Uterus (tissue), 4 donors: ENCODE measurements around the gene TRIOBP. TPM values are rescaled to one million over a fixed set of nuclear protein-coding genes. Genes with fewer than 3 reads are reported as not detected.

Source experiments
- DNase-seq, 2 donors: peaks; one replicate each; pipeline ENCODE4 v3.0.0-alpha.2; 2019 to 2020
- H3K27ac ChIP-seq, 2 donors: fragments of 200-600 bp; sonication (generic); 1 replicate in 1 of 2; 2 replicates in 1 of 2; pipeline ENCODE4 v1.5.1; 2016 to 2018
- H3K27me3 ChIP-seq, 2 donors: fragments of 200-600 bp; sonication (generic); one replicate each; pipeline ENCODE4 v1.5.1; 2018 to 2019; ENCODE audit warnings: control low read depth in 1 of 2
- H3K36me3 ChIP-seq, 2 donors: fragments of 200-600 bp; sonication (generic); one replicate each; pipeline ENCODE4 v1.5.1; 2019; ENCODE audit warnings: control low read depth in 1 of 2
- H3K4me1 ChIP-seq, 2 donors: fragments of 200-600 bp; sonication (generic); one replicate each; pipeline ENCODE4 v1.5.1; 2018 to 2019; ENCODE audit warnings: control low read depth in 1 of 2
- H3K4me3 ChIP-seq, 2 donors: fragments of 200-600 bp; sonication (generic); 1 replicate in 1 of 2; 2 replicates in 1 of 2; pipeline ENCODE4 v1.5.1; 2018 to 2019; ENCODE audit warnings: mild to moderate bottlenecking in 1 of 2
- H3K9me3 ChIP-seq, 2 donors: fragments of 200-600 bp; sonication (generic); one replicate each; pipeline ENCODE4 v1.5.1; 2019; ENCODE audit warnings: control low read depth in 1 of 2
- POLR2A ChIP-seq, 2 donors: fragments of 450-650 bp; IDR thresholded peaks; one replicate each; pipeline ENCODE4 v1.6.1; 2016; ENCODE audit warnings: antibody characterized with exemption in 2 of 2, mild to moderate bottlenecking in 1 of 2, moderate library complexity in 1 of 2
- intact Hi-C: fragments of 100-400 bp; cut with DNase I; formaldehyde crosslinking; loops from one replicate; pipeline ENCODE4 v1.15.1; 2023; ENCODE audit warnings: low total_unique reads
- total RNA-seq, 4 donors: library from RNA; depleted of rRNA in 3 of 4; stranded (reverse); fragments of >200 nt in 3 of 4; gene quantifications; one replicate each; pipeline versions ENCODE4 v1.1.0 to v1.2.4, GENCODE V29; 2014 to 2023
- TF ChIP-seq, protein P1 (sequence below), 4 experiments: fragments of 200-600 bp in 2 of 4; fragments of 450-650 bp in 2 of 4; sonication (generic) in 2 of 4; IDR thresholded peaks; one replicate each; pipeline ENCODE4 v1.5.1; 2016 to 2019; ENCODE audit warnings: antibody characterized with exemption in 4 of 4, mild to moderate bottlenecking in 2 of 4, moderate library complexity in 1 of 4
- donor health status: DM: yes; HTN: yes; CAD: no.

Gene TRIOBP
- total RNA-seq, 4 donors from 2014 or later = 56.2 to 177 (median 127) TPM

DNA sequence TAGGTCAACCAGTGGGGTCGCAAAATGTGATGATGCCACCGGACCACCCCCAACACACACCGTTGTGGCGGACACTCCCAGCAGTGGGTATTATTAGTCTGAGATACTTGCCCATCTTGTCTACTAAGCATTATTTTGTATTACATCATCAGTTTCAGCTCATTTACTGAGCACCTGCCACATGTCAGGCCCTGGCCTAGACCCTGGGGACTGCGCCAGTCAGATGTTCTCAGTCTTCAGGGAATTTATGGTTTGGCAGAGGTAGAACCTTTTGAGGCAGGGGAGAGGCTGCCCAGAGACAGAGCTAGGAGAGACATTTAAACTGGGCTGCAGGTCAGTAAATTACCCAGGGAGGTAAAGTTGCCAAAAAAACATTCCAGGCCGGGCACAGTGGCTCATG is 67.8 kb downstream of the TRIOBP start:
- Histone ChIP-seq H3K27ac (peak overlapping the region in 1 of 2 donors; percentile 25), H3K4me1 (no peaks in the 10 kb centered on the region), H3K4me3 (no peak overlapping the region), H3K36me3 (no peaks in the 10 kb centered on the region), H3K9me3 (no peaks in the 10 kb centered on the region), H3K27me3 (no peaks in the 10 kb centered on the region)
- DNase-seq = peak in 1 of 2 donors; percentile 60
- intact Hi-C loops = no loop called here
- TF ChIP-seq, protein P1, sequence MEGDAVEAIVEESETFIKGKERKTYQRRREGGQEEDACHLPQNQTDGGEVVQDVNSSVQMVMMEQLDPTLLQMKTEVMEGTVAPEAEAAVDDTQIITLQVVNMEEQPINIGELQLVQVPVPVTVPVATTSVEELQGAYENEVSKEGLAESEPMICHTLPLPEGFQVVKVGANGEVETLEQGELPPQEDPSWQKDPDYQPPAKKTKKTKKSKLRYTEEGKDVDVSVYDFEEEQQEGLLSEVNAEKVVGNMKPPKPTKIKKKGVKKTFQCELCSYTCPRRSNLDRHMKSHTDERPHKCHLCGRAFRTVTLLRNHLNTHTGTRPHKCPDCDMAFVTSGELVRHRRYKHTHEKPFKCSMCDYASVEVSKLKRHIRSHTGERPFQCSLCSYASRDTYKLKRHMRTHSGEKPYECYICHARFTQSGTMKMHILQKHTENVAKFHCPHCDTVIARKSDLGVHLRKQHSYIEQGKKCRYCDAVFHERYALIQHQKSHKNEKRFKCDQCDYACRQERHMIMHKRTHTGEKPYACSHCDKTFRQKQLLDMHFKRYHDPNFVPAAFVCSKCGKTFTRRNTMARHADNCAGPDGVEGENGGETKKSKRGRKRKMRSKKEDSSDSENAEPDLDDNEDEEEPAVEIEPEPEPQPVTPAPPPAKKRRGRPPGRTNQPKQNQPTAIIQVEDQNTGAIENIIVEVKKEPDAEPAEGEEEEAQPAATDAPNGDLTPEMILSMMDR (IDR thresholded peaks at IDR 0.05) = no peak
- no peak for TF ChIP-seq POLR2A (IDR thresholded peaks at IDR 0.05)

DNA sequence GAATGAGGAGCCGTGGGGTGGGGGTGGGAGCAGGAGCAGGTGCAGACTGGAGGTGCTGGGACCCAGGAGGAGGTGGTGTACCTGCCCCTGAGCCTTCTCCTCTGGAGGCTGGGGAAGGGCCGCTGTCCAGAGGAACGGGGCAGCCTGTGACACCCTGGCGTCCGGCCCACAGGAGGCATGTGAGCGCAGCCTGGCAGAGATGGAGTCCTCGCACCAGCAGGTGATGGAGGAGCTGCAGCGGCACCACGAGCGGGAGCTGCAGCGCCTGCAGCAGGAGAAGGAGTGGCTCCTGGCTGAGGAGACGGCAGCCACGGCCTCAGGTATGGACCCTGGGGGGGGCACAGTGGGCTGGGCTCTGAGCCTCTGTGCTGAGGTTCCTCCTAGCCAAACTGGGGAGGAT is 68.7 kb downstream of the TRIOBP start:
- intact Hi-C loops = no loop called here

DNA sequence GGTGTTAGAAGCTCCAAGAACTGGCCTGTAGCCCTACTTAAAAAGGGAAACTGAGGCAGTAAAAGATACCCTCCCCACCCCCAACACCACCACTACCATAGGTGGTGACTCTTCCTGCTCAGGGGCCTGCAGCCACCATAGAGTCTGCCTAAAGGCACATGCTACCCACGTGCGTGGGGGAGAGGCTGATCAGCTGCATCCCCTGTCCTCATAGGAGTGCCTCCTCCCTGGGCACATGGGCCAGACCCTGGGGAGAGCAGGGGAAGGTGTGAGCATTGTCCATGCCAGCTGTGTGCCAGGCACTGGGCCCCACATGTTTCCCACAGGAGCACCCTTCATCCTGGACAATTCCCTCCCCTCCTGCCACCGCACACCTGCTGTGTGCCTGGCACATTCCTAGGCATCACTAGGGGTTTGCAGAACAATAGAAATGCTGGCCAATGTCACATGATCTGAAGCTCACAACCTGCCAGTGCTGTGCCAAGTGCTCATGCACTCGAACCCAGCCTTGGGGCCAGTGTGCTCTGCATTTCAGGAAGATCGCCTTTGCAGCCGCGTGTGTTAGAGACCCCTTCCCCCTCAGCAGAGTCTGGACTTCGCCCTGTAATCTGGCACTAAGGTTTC is 69.2 kb downstream of the TRIOBP start:
- Histone ChIP-seq H3K27me3 (no peaks in the 10 kb centered on the region), H3K4me1 (no peaks in the 10 kb centered on the region), H3K9me3 (no peaks in the 10 kb centered on the region), H3K27ac (no peak overlapping the region), H3K4me3 (no peak overlapping the region), H3K36me3 (no peaks in the 10 kb centered on the region)
- DNase-seq = no peak
- intact Hi-C loops = no loop called here
- no peak for TF ChIP-seq POLR2A (IDR thresholded peaks at IDR 0.05)
- TF ChIP-seq, protein P1 (IDR thresholded peaks at IDR 0.05) = no peak

More for the DNA sequence above, 68.7 kb downstream of the TRIOBP start:
- TF ChIP-seq, protein P1 (IDR thresholded peaks at IDR 0.05) = no peak
- TF ChIP-seq POLR2A (IDR thresholded peaks at IDR 0.05) = no peak
- Histone ChIP-seq H3K36me3 (no peaks in the 10 kb centered on the region), H3K4me1 (no peaks in the 10 kb centered on the region), H3K27ac (no peak overlapping the region), H3K9me3 (no peaks in the 10 kb centered on the region), H3K27me3 (no peaks in the 10 kb centered on the region), H3K4me3 (no peak overlapping the region)
- no peak for DNase-seq

DNA sequence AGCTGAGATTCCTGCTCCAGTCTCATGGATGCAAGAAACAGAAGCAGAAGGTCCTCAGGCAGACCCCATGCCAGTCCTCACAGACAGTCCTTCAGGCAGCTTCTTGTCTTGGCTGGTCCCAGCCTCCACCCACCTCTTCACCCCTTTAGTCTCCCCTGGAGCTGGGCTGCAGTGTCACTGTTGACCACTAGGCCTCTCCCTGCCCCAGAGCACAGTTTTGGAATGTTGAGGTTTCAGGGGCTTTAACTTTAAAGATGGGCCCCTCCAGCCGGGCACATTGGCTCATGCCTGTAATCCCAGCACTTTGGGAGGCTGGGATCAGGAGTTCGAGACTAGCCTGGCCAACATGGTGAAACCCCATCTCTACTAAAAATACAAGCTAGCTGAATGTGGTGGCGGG is 71.4 kb downstream of the TRIOBP start:
- Histone ChIP-seq H3K9me3 (no peaks in the 10 kb centered on the region), H3K27ac (no peak overlapping the region), H3K27me3 (no peaks in the 10 kb centered on the region), H3K36me3 (no peaks in the 10 kb centered on the region), H3K4me1 (no peaks in the 10 kb centered on the region), H3K4me3 (no peak overlapping the region)
- no peak for TF ChIP-seq POLR2A (IDR thresholded peaks at IDR 0.05)
- TF ChIP-seq, protein P1 (IDR thresholded peaks at IDR 0.05) = no peak
- intact Hi-C loops = no loop called here
- DNase-seq = no peak

DNA sequence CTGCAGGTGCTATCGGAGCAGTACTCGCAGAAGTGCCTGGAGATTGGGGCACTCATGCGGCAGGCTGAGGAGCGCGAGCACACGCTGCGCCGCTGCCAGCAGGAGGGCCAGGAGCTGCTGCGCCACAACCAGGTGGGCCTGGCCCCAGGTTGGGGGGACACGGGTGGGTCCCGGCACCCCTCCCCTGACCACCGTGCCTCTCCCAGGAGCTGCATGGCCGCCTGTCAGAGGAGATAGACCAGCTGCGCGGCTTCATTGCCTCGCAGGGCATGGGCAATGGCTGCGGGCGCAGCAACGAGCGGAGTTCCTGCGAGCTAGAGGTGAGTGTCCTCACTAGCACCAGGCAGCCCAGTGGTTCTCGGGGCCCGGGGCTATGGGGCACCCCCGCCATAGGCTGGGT is 72.2 kb downstream of the TRIOBP start:
- no peak overlapping the region for H3K27ac ChIP-seq
- DNase-seq = no peak
- H3K4me3 ChIP-seq = no peak overlapping the region
- H3K36me3 ChIP-seq = no peaks in the 10 kb centered on the region
- H3K9me3 ChIP-seq = no peaks in the 10 kb centered on the region
- TF ChIP-seq, protein P1 (IDR thresholded peaks at IDR 0.05) = no peak
- no peak for TF ChIP-seq POLR2A (IDR thresholded peaks at IDR 0.05)
- no peaks in the 10 kb centered on the region for H3K27me3 ChIP-seq
- H3K4me1 ChIP-seq = no peaks in the 10 kb centered on the region
- intact Hi-C loops = no loop called here
